ENCODE data around the gene HP.
A peak's percentile ranks its signal among the peaks of the same experiment; 100 is the strongest.
"Not testable (repeated sequence)": the region's sequence is repeated elsewhere in the genome, so short reads cannot be mapped to it uniquely, and the experiment has no call there.

The HP gene

DNA sequence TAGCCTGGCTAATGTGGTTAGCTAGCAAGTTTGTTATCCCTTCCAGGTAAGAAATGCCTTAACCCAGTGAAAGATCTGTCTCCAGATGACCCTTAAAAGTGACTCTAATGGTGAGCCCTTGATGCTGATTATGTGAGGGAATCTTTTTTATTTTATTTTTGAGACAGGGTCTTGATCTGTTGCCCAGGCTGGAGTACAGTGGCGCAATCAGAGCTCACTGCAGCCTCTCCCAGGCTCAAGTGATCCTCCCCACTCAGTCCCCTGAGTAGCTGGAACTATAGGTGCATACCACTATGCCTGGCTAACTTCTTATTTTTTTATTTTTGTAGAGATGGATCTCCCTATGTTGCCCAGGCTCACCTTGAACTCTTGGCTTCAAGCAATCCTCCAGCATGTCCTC, 10.8 kb upstream of the HP start:
- DNase-seq: no peak

- DNase-seq: no peak
These were observed 10.0 kb upstream of the HP start for GRCh38 chr16:72044296-72044695.

- DNase-seq: no peak
These were observed 9.4 kb upstream of the HP start for GRCh38 chr16:72044825-72045359.

- no peak for DNase-seq
These were observed 5.2 kb upstream of the HP start for GRCh38 chr16:72049110-72049509.

- DNase-seq: no peak
These were observed 3.4 kb upstream of the HP start for GRCh38 chr16:72050769-72051464.

DNA sequence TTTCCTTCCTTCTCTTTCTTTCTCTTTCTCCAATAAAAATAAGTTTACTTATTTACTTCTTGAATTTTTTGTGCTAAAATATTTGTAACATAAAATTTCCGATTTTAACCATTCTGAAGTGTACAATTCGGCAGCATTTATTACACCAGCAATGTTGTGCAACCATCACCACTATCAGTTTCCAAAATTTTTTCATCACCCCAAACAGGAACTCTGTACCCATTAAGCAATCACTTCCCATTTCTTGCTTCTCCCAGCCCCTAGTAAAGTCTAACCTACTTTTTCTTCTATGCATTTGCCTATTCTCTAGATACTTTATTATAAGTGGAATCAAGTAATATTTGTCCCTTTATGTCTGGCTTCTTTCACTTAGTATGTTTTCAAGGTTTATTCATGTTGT, 2.5 kb upstream of the HP start:
- DNase-seq: no peak

GRCh38 chr16:72055911-72056310, 1.6 kb downstream of the HP start:
- DNase-seq: no peak

DNA sequence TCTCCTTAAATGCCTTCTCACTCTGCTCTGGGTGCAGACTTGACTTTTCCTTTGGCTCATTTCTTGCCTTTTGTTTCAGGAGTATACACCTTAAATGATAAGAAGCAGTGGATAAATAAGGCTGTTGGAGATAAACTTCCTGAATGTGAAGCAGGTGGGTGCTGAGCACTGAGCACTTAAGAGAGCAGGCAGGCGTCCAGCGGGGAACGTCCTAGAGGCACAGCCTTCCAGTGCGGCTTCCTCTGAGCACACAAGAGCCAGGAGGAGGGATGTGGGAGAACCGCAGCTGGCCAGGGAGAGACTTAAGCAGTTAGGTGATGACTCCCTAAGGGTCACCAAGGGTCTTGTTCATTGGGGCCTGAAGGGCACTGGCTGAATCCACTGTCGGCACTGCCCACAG, 3.0 kb downstream of the HP start:
- not testable (repeated sequence) for DNase-seq

DNA sequence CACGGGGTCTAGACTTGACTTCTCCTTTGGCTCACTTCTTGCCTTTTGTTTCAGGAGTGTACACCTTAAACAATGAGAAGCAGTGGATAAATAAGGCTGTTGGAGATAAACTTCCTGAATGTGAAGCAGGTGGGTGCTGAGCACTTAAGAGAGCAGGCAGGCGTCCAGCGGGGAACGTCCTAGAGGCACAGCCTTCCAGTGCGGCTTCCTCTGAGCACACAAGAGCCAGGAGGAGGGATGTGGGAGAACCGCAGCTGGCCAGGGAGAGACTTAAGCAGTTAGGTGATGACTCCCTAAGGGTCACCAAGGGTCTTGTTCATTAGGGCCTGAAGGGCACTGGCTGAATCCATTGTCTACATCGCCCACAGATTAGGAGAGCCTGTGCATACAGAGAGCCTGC, 4.8 kb downstream of the HP start:
- not testable (repeated sequence) for DNase-seq

- DNase-seq: no peak
These were observed 6.1 kb downstream of the HP start for GRCh38 chr16:72060405-72060804.

- DNase-seq: no peak
These were observed 7.3 kb downstream of the HP start for GRCh38 chr16:72061564-72061963.

DNA sequence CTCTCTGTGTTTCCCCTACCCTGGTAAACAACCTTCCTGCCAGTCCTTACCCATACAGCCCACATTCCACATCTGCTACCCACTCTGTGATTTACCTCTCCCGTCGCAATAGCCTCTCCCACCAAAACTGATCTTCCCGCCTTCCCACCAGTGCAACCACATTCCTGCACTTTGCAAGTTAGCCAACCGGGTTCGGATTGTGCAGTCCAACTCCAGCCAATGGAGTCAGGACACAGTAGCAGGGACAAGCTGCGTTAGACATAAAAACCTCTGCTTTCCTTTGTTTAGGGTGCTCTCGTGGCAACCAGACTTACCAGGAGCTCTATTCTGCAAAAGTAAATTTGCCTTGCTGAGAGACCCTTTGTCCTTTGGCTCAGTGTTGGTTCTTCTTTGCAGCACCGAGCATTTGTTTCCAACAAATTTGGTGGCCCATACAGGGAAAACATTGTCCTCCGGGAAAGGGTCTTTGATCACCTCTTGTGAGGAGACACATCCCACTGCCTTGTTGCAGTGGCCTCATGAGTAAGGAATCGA, 10.1 kb downstream of the HP start:
- DNase-seq: no peak

DNA sequence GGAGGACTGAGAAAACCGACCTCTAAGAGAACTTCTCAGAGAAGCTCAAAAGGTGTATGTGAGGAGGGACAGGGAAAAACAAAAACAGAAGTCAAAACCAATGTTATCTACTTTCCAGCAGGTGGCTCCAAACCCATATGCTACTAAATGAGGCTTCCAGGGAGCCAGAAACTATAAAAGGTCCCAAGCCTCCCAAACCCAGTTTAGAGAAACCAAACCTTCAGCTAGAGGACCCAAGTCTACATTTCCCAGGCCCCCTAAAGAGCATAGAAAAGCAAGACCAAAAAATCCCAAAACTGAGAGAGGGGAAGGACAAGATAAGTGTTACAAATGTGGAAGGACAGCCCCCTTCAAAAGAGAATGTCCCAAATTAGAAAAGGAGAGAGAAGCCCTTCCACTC, 12.4 kb downstream of the HP start:
- DNase-seq: peak; percentile 58

- DNase-seq: no peak
These were observed 14.6 kb downstream of the HP start for GRCh38 chr16:72068930-72069329.

GRCh38 chr16:72072514-72073342, 18.4 kb downstream of the HP start:
- DNase-seq: peak; percentile 56

- DNase-seq: peak; percentile 60
These were observed 19.4 kb downstream of the HP start for GRCh38 chr16:72073560-72074230.

- not testable (repeated sequence) for DNase-seq
These were observed 20.8 kb downstream of the HP start for GRCh38 chr16:72075067-72075466.

DNA sequence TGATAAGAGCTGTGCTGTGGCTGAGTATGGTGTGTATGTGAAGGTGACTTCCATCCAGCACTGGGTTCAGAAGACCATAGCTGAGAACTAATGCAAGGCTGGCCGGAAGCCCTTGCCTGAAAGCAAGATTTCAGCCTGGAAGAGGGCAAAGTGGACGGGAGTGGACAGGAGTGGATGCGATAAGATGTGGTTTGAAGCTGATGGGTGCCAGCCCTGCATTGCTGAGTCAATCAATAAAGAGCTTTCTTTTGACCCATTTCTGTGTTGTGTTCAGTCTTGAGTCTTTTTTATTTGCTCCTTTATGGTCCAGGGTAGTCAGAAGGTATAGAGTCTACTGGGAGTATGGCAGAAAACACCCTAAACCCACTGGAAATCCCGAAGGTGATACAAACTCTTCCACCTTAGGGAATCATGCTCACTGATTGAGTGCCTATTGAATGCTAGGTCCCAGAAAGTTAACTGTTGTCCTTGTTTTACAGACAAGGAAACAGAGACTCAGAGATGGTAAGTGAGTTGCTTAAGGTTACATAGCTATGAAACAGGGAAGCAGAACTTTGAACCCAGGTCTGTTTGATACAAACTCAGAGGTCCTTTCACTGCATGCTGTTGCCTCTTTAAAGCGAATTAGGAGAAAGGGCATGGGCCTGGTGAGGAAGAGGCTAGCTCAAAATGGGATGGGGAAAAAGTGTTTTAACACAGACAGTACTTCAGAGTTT, 22.8 kb downstream of the HP start:
- not testable (repeated sequence) for DNase-seq

DNA sequence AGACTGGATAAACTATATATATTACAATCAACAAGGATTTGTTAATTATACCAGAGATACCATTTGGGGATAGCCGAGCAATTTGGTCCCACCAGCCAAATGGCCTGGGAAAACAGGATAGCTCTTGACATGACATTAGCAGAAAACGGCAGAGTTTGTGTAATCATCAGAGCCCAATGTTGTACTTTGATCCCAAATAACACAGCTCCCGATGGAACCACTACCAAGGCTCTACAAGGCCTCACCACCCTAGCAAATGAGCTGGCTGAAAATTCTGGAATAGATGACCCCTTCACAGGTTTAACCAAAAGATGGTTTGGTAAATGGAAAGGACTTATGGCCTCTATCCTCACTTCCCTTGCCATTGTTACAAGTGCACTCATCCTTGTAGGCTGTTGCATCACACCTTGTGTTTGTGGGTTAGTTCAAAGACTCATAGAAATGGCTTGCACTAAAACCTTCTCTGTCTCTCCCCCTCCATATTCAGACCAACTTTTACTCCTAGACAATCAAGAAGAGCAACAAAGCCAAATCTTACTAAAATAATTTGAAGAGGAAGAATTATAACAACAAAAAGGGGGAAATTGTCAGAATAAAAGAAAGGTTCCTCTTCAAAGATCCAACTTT, 29.6 kb downstream of the HP start:
- DNase-seq: no peak

- no peak for DNase-seq
These were observed 30.1 kb downstream of the HP start for GRCh38 chr16:72084445-72084844.

GRCh38 chr16:72085002-72085401, 30.7 kb downstream of the HP start:
- DNase-seq: no peak

DNA sequence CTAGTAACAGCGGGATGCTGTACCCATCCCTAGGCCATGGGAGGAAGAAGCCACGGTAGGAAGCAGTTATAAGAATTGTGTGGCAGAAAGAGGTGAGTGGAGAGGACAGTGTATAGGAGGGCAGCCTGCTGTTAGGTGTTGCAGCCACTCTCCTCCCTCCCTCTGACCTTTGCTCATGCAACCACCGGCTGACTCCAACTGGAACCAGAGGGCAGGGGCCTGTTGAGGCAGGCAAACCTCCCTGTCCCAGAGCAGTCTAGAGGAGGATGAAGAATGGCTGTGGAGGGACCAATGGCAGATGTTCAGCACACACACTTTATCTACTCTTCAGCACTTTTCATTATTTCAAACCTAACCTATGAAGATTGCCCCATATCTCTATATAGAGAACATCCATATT, 36.9 kb downstream of the HP start:
- DNase-seq: no peak

Data from midbrain (tissue), 1 donor.